ENCODE results near the gene COL4A1.

COL4A1 gene

DNA sequence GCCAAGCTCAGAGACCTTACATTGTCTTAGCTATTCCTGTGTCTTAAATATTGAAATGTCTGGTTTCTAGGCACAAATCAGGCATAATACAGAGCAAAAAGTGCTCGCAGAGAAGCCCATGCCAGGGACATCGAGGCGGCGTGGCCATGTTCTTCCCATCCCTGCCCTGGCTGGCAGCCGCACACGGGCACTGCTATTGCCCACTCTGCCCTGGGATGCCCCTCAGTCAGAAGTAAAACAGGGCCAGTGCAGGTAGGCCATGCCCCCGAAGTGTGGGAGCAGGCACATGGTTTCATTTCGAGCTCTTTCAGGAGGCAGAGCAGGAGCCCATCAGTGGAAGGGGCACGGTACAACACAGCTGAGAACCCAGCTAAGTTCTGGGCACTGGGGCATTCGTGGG lies 113.5 kb downstream of the COL4A1 start:
- no peak for DNase-seq (ENCODE audit: low spot score)

GRCh38 chr13:110192472-110192871 lies 114.5 kb downstream of the COL4A1 start:
- no peak for DNase-seq (ENCODE audit: low spot score)

GRCh38 chr13:110187641-110188161 lies 119.3 kb downstream of the COL4A1 start:
- no peak for DNase-seq (ENCODE audit: low spot score)

- no peak for DNase-seq (ENCODE audit: low spot score)
Observed at GRCh38 chr13:110186231-110186855, 120.6 kb downstream of the COL4A1 start.

- DNase-seq (ENCODE audit: low spot score) = no peak
Observed at GRCh38 chr13:110185696-110186095, 121.3 kb downstream of the COL4A1 start.

DNA sequence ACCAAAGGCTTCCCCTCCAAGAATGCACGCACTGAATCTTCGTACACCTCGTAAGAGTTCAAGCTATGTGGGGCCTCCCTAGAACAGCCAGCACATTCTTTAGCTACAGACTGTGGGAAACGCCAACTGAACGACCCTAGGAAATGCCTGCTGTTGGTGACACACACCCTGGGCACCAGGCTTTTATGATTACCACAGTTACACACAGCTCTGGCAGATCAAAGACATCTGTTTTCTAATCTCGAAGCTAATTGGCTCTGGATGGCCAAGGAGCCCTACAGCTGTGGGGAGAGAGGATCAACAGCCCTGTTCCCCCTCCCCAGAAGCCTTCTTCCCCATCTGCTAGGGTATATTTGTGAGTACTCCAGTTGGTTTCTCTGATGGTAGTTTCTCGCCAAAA lies 123.0 kb downstream of the COL4A1 start:
- no peak for DNase-seq (ENCODE audit: low spot score)

DNA sequence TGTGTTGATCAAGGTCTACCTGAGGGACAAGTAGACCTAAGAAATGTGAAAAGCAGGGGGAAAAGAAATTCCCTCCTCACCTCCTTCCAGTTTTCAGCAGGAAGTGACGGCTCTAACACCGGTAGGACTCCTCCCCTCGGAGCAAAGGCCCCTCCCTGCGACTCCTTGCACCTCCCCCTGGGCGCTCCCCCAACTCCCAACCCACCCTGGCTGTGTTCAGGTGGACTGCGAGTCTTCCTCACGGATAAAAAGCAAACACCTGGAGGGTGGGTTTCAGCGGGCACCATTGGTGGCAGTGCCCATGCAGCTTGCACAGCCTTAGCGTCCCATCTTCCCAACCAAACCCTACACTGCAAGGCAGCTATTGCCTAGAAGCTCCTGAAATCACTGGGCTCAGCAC lies 124.5 kb downstream of the COL4A1 start:
- no peak for DNase-seq (ENCODE audit: low spot score)

DNA sequence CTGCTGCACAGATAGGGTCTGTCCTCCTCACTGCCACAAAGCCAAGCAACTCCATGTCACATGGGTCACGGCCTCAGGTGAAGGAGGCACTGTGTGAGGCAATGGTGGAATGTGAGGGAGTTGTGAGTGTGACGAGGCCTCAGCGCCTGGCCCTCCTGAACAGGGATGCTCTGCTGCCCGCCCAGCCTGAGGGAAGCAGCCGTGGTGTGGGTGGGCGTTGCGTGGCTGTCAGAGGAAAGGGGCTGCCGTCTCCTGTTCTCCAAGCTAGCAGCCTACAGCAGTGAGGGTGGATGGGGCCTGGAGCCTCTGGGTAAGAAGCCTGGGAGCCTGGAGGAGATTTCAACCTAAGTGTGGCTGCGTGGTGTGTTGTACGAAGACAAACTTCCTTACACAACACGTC lies 125.0 kb downstream of the COL4A1 start:
- no peak for DNase-seq (ENCODE audit: low spot score)

DNA sequence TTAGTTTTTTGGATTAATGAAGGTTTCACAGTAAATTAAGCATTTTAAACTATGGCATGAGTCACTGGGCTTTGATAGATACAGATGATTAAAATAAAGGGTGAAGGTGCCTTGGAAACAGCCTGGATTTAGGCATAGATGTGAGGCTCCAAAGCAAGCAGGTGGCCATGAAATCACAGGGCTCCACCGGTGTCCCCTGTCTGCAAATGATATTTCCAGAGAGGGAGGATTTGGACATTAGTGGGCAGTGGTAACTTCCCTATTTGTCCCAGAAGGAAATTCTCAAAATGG lies 127.2 kb downstream of the COL4A1 start:
- no peak for DNase-seq (ENCODE audit: low spot score)

GRCh38 chr13:110179116-110179856 lies 127.7 kb downstream of the COL4A1 start:
- DNase-seq (ENCODE audit: low spot score) = no peak

- no peak for DNase-seq (ENCODE audit: low spot score)
Observed at GRCh38 chr13:110177790-110178189, 129.2 kb downstream of the COL4A1 start.

DNA sequence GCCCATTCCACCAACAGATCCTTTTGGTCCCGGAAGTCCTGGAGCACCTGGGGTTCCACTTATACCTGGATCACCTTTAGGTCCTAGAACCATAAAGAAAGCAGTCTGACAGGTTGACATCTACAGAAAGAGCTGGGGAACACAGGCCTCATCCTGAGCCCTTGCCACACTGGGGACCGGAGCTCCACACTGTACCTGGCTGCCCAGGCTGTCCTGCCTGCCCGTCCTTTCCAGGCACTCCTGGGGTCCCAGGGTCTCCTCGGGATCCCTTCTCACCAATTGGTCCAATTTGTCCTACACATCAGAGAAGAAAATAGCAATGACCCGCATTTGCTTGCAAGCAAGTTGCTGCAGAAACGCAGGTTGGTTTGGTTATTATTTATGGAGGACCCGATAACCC lies 130.5 kb downstream of the COL4A1 start:
- DNase-seq (ENCODE audit: low spot score) = no peak

DNA sequence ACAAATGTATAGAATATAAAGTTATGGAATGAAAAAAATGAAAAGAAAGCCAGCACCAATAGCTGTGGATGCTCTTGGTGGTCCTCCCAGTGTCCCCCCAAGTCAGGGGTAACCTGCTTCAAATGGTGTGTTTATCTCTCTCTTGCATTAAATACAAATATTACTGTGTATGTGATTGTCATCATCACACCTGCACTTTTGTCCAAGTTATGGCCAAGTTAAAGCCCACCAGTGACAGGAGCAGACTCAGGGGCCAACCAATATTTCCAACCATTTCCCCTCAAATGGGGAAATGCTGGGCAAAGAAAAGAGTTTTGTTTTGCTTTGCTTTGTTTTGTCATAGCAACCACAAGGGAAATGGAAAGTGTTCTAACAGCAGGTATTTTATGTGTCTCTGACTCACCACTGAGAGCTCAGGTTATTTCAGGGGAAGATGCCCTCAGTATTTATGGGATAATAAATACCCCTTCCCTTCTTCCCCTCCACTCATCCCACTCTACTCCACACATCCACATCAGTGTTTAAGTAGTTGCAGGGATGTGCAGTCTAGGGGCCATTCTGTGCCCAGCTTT lies 133.6 kb downstream of the COL4A1 start:
- DNase-seq (ENCODE audit: low spot score) = no peak

GRCh38 chr13:110170882-110171281 lies 136.1 kb downstream of the COL4A1 start:
- no peak for DNase-seq (ENCODE audit: low spot score)

DNA sequence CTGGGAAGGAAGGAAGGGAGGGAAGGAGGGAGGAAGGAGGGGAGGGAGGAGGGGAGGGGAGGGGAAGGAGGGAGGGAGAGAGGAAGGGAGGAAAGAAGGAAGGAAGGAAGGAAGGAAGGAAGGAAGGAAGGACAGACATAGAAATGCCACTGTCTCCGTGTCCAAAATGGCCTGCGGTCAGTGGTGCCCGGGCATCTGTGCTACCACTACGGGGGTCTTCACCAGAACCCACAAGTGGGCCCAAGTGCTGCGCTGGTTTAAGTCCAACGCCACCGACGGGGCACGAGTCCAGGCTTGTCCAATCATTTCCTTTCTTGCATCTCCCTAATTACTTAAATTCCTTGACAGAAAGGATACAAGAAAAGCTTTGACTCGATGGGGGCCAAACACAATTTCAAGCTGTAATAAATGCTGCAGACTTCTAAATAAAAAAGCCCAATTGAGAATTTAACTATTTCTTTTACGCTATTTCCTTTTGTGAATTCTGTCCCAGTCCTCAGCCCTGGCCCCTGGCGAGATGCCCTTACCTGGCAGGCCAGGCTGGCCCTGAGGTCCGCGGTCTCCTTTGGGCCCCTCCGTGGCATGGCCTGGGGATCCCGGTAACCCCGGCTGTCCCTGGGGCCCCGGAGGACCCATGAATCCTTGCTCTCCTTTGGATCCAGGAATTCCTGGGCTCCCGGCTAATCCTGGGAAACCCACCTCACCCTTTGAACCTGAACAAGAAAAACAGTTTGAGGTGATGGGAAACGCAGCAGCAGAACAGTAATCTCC lies 136.8 kb downstream of the COL4A1 start:
- DNase-seq (ENCODE audit: low spot score) = no peak

GRCh38 chr13:110168999-110169933 lies 137.7 kb downstream of the COL4A1 start:
- no peak for DNase-seq (ENCODE audit: low spot score)

- DNase-seq (ENCODE audit: low spot score) = no peak
Observed at GRCh38 chr13:110166598-110166997, 140.4 kb downstream of the COL4A1 start.

DNA sequence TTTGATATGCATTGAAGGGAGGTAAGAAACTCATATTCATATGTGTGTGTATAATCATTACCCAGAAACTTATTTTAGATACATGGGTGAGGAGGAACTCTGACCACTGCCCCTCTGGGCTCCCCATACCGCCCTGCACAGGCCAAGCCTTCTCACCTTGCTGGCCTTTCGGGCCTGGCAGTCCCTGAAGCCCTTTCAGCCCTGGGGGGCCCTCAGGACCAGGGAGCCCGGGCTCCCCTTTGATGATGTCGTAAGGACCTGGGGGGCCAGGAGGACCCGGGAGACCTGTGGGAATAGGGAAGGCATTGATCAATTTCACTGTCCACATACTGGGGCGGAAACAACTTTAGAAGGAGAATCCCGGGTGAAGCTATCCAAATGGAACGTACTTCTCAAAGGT lies 142.3 kb downstream of the COL4A1 start:
- DNase-seq (ENCODE audit: low spot score) = no peak

DNA sequence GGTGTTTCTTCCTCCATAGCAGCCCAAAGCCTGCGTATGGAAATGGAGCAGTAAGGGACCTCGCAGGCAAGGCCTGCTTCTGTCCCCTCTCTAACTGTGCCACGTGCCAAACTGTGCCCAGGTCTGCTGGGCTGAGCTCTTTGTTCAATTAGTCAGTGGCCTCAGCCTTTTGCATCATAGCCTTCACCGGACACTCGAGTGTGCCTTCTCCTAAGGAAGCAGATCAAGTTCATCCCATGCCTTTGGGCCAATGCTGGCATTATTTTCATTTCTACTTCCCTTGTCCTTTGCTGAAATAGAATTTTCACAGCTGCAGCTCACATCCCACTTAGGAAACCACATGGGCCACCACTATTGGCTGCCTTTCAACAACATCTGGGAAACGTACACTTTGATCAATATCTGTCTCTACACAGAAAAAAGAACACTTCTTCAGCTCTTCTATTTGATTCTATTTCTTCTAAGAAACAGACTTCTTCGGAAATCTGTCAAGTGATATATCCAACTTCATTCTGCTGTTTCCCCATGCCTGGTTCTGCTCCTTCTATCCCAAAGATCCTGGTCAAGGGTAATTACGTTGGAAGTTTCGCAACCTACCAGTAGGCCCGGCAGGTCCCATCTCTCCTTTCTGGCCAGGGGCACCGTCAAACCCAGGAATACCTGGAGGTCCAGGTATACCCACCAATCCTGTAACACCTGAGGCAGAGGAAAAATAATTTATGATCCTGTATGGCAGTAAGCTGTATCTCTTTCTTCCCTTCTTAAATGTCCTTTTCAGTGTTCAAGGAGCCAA lies 143.9 kb downstream of the COL4A1 start:
- no peak for DNase-seq (ENCODE audit: low spot score)

DNA sequence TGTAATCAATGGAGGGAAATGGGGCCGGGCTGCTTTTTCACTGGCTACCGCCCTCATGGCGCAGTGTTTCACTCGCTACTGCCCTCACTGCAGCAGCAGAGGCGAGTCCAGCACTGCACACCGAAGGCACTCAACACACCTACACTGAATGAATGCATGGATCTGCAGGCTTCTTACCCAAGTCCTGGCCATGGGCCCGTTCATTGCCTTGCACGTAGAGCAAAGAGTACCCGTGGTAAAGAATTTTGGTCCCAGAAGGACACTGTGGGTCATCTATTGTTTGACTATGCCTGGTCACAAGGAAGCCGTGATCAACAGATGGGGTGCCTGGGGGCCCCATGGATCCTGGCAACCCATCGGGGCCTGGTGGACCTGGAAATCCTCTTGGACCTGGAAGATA lies 144.9 kb downstream of the COL4A1 start:
- DNase-seq (ENCODE audit: low spot score) = no peak

Data from CD4-positive, alpha-beta T cell treated with Interleukin-15 for 4 hours (primary cell).